H9 (cell line): ENCODE data around the gene TMEM167B. TPM values are rescaled to one million over a fixed set of nuclear protein-coding genes. Genes with fewer than 3 reads are reported as not detected.

Experiments used
- DNase-seq: peaks from one replicate; pipeline ENCODE4 v3.0.0-alpha.2; 2017
- H2AFZ ChIP-seq: one replicate; pipeline ENCODE4 v1.6.1; 2013; ENCODE audit warnings: mild to moderate bottlenecking, low read length, control low read depth, moderate library complexity
- H2AK5ac ChIP-seq: 2 replicates; pipeline ENCODE4 v1.6.1; 2013; ENCODE audit warnings: low read length, control low read depth, mixed read lengths; ENCODE audit not compliant: insufficient read length
- H2BK120ac ChIP-seq: one replicate; pipeline ENCODE4 v1.6.1; 2013; ENCODE audit warnings: low read depth, mild to moderate bottlenecking, low read length, control low read depth, inconsistent platforms; ENCODE audit not compliant: poor library complexity, severe bottlenecking
- H2BK12ac ChIP-seq: 2 replicates; pipeline ENCODE4 v1.6.1; 2013; ENCODE audit warnings: low read length, control low read depth, mixed read lengths, low read depth; ENCODE audit not compliant: insufficient read length
- H2BK15ac ChIP-seq: 2 replicates; pipeline ENCODE4 v1.6.1; 2013; ENCODE audit warnings: low read depth, low read length, control low read depth
- H2BK20ac ChIP-seq: one replicate; pipeline ENCODE4 v1.6.1; 2013; ENCODE audit warnings: low read depth, mild to moderate bottlenecking, low read length, control low read depth, inconsistent platforms; ENCODE audit not compliant: poor library complexity, severe bottlenecking
- H2BK5ac ChIP-seq: 2 replicates; pipeline ENCODE4 v1.6.1; 2013; ENCODE audit warnings: low read length, control low read depth, mixed read lengths; ENCODE audit not compliant: insufficient read length
- H3K14ac ChIP-seq: 2 replicates; pipeline ENCODE4 v1.6.1; 2013; ENCODE audit warnings: low read length, control low read depth; ENCODE audit not compliant: insufficient read depth
- H3K18ac ChIP-seq: 2 replicates; pipeline ENCODE4 v1.6.1; 2013; ENCODE audit warnings: low read depth, mild to moderate bottlenecking, mixed read lengths, low read length, control low read depth; ENCODE audit not compliant: insufficient read length
- H3K23ac ChIP-seq: 2 replicates; pipeline ENCODE4 v1.6.1; 2013; ENCODE audit warnings: low read length, control low read depth, mixed read lengths, low read depth; ENCODE audit not compliant: insufficient read length
- H3K23me2 ChIP-seq: 2 replicates; pipeline ENCODE4 v1.6.1; 2013; ENCODE audit warnings: low read depth, mild to moderate bottlenecking, mixed read lengths, low read length, control low read depth; ENCODE audit not compliant: insufficient read length, poor library complexity, severe bottlenecking
- H3K27ac ChIP-seq: 2 replicates; pipeline ENCODE4 v1.5.1; 2013; ENCODE audit warnings: low read length, control low read depth, mixed read lengths, low read depth; ENCODE audit not compliant: insufficient read length
- H3K27me3 ChIP-seq: 2 replicates; pipeline ENCODE4 v1.6.1; 2013; ENCODE audit warnings: low read length, control low read depth, inconsistent platforms; ENCODE audit not compliant: insufficient read depth
- H3K4ac ChIP-seq: 2 replicates; pipeline ENCODE4 v1.6.1; 2013; ENCODE audit warnings: low read depth, mild to moderate bottlenecking, control low read depth, inconsistent platforms, low read length, moderate library complexity
- H3K4me1 ChIP-seq: 2 replicates; pipeline ENCODE4 v1.6.1; 2013; ENCODE audit warnings: low read length, control low read depth, inconsistent platforms; ENCODE audit not compliant: insufficient read depth
- H3K4me2 ChIP-seq: 2 replicates; pipeline ENCODE4 v1.6.1; 2013; ENCODE audit warnings: low read length, control low read depth, mixed read lengths; ENCODE audit not compliant: insufficient read length, insufficient read depth
- H3K56ac ChIP-seq: 2 replicates; pipeline ENCODE4 v1.6.1; 2013; ENCODE audit warnings: low read depth, mild to moderate bottlenecking, mixed read lengths, low read length, control low read depth; ENCODE audit not compliant: insufficient read length
- H3K79me1 ChIP-seq: 2 replicates; pipeline ENCODE4 v1.6.1; 2013; ENCODE audit warnings: low read depth, mild to moderate bottlenecking, moderate library complexity, low read length, control low read depth, inconsistent platforms; ENCODE audit not compliant: insufficient read depth, poor library complexity, severe bottlenecking
- H3K79me2 ChIP-seq: 2 replicates; pipeline ENCODE4 v1.6.1; 2013; ENCODE audit warnings: low read length, control low read depth, inconsistent platforms; ENCODE audit not compliant: insufficient read depth
- H3K9ac ChIP-seq: 2 replicates; pipeline ENCODE4 v1.6.1; 2013; ENCODE audit warnings: low read length, control low read depth, mixed read lengths; ENCODE audit not compliant: insufficient read length; ENCODE audit errors: extremely low read depth
- H3K9me3 ChIP-seq: one replicate; pipeline ENCODE4 v1.6.1; 2013; ENCODE audit warnings: low read depth, low read length, inconsistent platforms; ENCODE audit not compliant: control insufficient read depth
- H3T11ph ChIP-seq: one replicate; pipeline ENCODE4 v1.6.1; 2013; ENCODE audit warnings: mild to moderate bottlenecking, low read length, control low read depth, inconsistent platforms
- H4K20me1 ChIP-seq: one replicate; pipeline ENCODE4 v1.6.1; 2013; ENCODE audit not compliant: control insufficient read depth, insufficient read length, insufficient read depth
- H4K5ac ChIP-seq: 2 replicates; pipeline ENCODE4 v1.6.1; 2013; ENCODE audit warnings: low read depth, mild to moderate bottlenecking, mixed read lengths, low read length, control low read depth; ENCODE audit not compliant: insufficient read length
- H4K8ac ChIP-seq: replicated peaks from 2 replicates; pipeline ENCODE4 v1.6.1; 2013; ENCODE audit warnings: low read length, control low read depth, mixed read lengths, low read depth; ENCODE audit not compliant: insufficient read length
- H4K91ac ChIP-seq: 2 replicates; pipeline ENCODE4 v1.6.1; 2013; ENCODE audit warnings: low read depth, mild to moderate bottlenecking, moderate library complexity, mixed read lengths, low read length, control low read depth; ENCODE audit not compliant: insufficient read length
- H3K27ac Mint-ChIP-seq, 3 experiments: 2 replicates in 2 of 3; 3 replicates in 1 of 3; pipeline ENCODE4 v1.8.0; 2020 to 2021; ENCODE audit warnings: mixed read lengths in 3 of 3, mild to moderate bottlenecking in 1 of 3, moderate library complexity in 1 of 3
- H3K27me3 Mint-ChIP-seq: 2 replicates; pipeline ENCODE4 v1.8.0; 2021; ENCODE audit warnings: low read depth, mild to moderate bottlenecking, moderate library complexity, mixed read lengths
- H3K36me3 Mint-ChIP-seq, 3 experiments: 2 replicates in 2 of 3; 3 replicates in 1 of 3; pipeline ENCODE4 v1.8.0; 2020 to 2021; ENCODE audit warnings: low read depth in 3 of 3, mixed read lengths in 3 of 3; ENCODE audit not compliant: insufficient read depth in 1 of 3
- H3K4me1 Mint-ChIP-seq, 2 experiments: 2 replicates each; pipeline ENCODE4 v1.8.0; 2020; ENCODE audit warnings: mixed read lengths in 2 of 2
- H3K4me3 Mint-ChIP-seq, 2 experiments: 2 replicates in 1 of 2; 3 replicates in 1 of 2; pipeline ENCODE4 v1.8.0; 2020 to 2021; ENCODE audit warnings: mild to moderate bottlenecking in 2 of 2, mixed read lengths in 2 of 2, moderate library complexity in 1 of 2
- H3K9me3 Mint-ChIP-seq, 2 experiments: 2 replicates in 1 of 2; 3 replicates in 1 of 2; pipeline ENCODE4 v1.8.0; 2020; ENCODE audit warnings: mild to moderate bottlenecking in 2 of 2, mixed read lengths in 2 of 2, moderate library complexity in 1 of 2
- WGBS: extraction: QIAGEN DNeasy Blood & Tissue Kit; methylation state at CpG from one replicate; pipeline ENCODE4 v1.1.7; 2013; ENCODE audit warnings: missing lambda C conversion rate, low lambda C conversion rate, mixed read lengths; ENCODE audit not compliant: insufficient read length; ENCODE audit errors: extremely low coverage; 5-methylcytosine and 5-hydroxymethylcytosine counted together
- total RNA-seq: library from RNA; stranded (reverse); gene quantifications from 2 replicates; pipeline ENCODE4 v1.2.1, GENCODE V29; 2021
- TF ChIP-seq, protein P1 (sequence below): fragments of 200-600 bp; sonication (generic); conservative IDR thresholded peaks from 3 replicates; pipeline ENCODE4 v1.8.0; 2021; ENCODE audit warnings: antibody characterized with exemption, mild to moderate bottlenecking

The TMEM167B gene
- total RNA-seq, 1 experiment from 2014 or later, result 13.9 TPM

DNA sequence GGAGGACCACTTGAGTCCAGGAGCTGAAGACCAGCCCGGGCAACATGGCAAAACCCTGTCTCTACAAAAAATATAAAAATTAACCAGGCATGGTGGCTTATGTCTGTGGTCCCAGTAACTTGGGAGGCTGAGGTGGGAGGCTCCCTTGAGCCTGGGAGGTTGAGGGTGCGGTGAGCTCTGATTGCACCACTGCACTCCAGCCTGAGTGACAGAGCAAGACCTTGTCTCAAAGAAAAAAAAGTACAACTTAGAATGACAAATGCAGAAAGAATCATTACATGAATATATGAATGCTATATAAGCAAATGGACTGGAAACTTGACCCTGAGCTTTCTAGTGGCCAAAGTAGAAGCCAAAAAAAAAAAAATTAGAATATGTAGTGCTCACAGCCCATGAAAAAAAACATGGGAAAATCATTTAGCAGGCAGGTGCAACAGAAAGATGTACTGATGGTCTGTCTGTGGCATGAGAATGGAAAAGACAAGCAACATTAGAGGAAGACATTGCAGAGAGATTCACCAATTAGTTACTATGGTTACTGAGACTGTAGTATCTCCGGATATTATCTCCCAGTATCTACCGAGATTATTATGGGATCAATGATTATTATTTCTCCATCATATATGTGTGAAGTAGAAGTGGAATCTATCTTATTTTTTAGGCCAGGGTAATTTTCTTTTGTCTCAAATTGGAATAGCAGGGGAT lies 42.6 kb downstream of the TMEM167B start:
- no peak overlapping the region for H3K4me2 ChIP-seq

More for the DNA sequence above, 42.6 kb downstream of the TMEM167B start:
- Histone ChIP-seq H3K23ac (no peak overlapping the region), H2AFZ (no peak overlapping the region), H2BK15ac (no peak overlapping the region), H3K4ac (no peak overlapping the region), H2AK5ac (no peak overlapping the region), H4K91ac (no peak overlapping the region), H3K4me1 (no peaks in the 10 kb centered on the region), H3T11ph (no peak overlapping the region), H4K5ac (no peak overlapping the region), H3K27me3 (no peaks in the 10 kb centered on the region), H2BK120ac (no peak overlapping the region), H4K20me1 (no peaks in the 10 kb centered on the region), H3K14ac (no peak overlapping the region), H3K9me3 (no peaks in the 10 kb centered on the region), H3K56ac (no peak overlapping the region), H3K79me1 (no peaks in the 10 kb centered on the region), H3K18ac (no peak overlapping the region), H3K27ac (no peak overlapping the region), H3K9ac (no peak overlapping the region), H2BK20ac (no peak overlapping the region), H3K79me2 (no peaks in the 10 kb centered on the region), H2BK5ac (no peak overlapping the region), H2BK12ac (no peak overlapping the region), H3K23me2 (no peaks in the 10 kb centered on the region), H4K8ac (no peak overlapping the region)
- WGBS, result no CpG with 5 or more reads among the region's 4 CpGs
- no peak for DNase-seq
- no peaks in the 10 kb centered on the region for H3K36me3 Mint-ChIP-seq
- H3K9me3 Mint-ChIP-seq, result no peaks in the 10 kb centered on the region
- TF ChIP-seq, protein P1, sequence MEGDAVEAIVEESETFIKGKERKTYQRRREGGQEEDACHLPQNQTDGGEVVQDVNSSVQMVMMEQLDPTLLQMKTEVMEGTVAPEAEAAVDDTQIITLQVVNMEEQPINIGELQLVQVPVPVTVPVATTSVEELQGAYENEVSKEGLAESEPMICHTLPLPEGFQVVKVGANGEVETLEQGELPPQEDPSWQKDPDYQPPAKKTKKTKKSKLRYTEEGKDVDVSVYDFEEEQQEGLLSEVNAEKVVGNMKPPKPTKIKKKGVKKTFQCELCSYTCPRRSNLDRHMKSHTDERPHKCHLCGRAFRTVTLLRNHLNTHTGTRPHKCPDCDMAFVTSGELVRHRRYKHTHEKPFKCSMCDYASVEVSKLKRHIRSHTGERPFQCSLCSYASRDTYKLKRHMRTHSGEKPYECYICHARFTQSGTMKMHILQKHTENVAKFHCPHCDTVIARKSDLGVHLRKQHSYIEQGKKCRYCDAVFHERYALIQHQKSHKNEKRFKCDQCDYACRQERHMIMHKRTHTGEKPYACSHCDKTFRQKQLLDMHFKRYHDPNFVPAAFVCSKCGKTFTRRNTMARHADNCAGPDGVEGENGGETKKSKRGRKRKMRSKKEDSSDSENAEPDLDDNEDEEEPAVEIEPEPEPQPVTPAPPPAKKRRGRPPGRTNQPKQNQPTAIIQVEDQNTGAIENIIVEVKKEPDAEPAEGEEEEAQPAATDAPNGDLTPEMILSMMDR, result no peak
- no peaks in the 10 kb centered on the region for H3K27me3 Mint-ChIP-seq
- H3K4me3 Mint-ChIP-seq, result no peak overlapping the region
- H3K4me1 Mint-ChIP-seq, result no peaks in the 10 kb centered on the region; a peak in 1 of 4 replicates
- no peak overlapping the region for H3K27ac Mint-ChIP-seq
